CD1c-positive myeloid dendritic cell (primary cell): ENCODE measurements around the gene DOCK1.

Experiments
- DNase-seq: peaks from one replicate; pipeline ENCODE4 v3.0.0-alpha.2; 2016; ENCODE audit errors: extremely low spot score

Gene DOCK1

DNA sequence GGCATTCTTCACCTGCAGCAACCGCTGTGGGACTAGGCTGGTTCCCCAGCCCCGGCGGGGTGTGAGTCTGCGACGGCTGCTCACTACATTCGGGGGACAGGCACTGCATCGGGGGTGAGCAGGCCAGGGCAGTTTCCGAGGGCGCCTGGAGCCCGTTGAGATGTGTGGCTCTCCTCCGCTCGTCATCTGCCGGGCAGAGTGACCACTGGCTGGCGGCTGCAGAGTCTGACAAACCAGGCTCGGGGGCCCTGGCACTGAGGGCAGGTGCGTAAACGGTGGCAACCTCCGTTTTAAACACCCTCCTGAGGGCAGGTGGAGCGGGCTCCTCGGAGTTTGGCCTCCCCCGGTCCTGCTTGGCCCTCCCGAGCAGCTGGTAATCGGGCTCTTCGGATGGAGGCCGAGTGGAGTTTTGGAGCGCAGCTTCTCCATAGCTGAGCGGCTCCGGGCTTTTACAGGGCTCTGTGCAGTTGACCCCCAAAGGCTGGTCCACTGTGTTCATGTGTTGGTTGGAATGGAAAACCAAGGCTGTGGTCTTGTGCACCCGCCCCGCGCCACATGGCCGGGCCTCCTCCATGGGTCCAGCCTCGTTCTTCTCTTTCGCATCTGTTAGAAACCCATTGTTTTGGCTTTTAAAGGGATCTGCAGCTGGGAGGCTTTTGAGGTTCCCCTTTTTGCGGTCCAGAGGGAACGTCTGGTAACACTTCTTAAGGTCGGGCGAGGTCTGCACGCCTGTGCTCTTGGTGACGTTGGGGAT is 270.3 kb downstream of the DOCK1 start:
- DNase-seq, result no peak

- no peak for DNase-seq
These were observed 271.4 kb downstream of the DOCK1 start for GRCh38 chr10:127176649-127177048.

DNA sequence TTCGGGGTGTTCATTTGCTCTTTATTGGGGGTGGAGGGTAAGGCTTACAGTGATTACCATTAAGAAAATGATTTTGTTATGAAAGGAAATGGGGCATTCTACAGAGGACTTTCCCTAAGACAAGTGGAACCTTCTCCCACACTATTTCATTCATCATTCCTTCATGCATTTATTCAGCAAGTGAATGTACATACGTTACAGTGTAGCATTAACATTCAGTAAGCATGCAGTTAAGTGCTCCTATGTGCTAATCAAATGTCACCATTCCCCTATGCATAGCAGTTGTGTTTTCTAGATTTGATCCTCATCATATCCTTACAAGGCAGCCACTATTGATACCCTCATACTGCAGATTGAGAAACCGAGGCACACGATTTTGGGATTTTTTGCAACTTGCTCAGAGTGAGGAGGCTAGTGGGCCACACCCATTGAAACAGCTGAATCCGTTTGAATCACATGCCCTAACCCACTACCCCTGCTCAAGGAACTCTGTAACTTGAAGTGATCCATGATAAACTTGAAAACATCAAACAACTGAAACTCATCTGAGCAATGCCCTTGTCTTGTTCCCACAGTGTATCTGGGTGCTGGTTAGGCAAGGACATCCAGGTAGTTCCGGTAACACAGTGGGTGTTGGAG is 274.5 kb downstream of the DOCK1 start:
- no peak for DNase-seq

- DNase-seq, result no peak
These were observed 276.9 kb downstream of the DOCK1 start for GRCh38 chr10:127182161-127182560.

GRCh38 chr10:127184582-127184981 is 279.4 kb downstream of the DOCK1 start:
- DNase-seq, result no peak

- DNase-seq, result no peak
These were observed 281.6 kb downstream of the DOCK1 start for GRCh38 chr10:127186813-127187212.

DNA sequence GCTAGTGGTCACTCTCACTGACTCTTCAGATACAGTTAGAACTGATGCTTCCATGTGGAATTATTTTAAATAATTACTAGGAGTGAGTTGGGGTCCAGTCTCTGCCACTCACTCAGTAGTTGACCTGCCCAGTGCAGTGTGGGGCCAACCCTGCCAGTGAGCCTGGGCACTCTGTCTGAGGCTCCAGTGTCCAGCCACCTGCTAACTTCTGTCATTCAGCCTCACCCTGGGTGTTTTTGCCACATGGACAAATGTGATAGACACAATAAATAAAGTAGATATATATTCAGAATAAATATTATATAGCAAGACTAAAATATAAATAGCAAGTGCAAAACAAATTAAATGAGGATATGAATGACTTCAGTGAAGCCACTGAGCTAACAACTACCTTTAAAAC is 284.0 kb downstream of the DOCK1 start:
- DNase-seq, result no peak

DNA sequence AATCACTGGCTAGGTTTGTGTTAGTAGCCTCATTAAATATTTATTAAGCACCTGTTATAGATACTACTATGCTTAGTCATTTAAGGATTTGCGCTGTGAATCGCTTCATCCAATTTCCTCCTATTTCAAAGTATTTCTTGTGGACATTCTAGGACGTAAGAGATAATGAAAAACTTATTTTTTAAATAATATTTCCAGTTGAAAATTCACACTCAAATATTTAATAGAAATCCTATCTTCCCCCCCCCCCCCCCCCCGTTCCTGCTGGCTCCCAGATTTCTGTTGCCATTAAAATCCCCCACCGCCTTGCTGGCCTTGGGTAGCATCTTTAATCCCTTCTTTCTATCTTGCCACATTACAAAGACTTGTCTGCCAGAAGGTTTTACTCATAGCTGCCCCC is 285.2 kb downstream of the DOCK1 start:
- DNase-seq, result no peak

- no peak for DNase-seq
These were observed 287.9 kb downstream of the DOCK1 start for GRCh38 chr10:127193125-127193524.

DNA sequence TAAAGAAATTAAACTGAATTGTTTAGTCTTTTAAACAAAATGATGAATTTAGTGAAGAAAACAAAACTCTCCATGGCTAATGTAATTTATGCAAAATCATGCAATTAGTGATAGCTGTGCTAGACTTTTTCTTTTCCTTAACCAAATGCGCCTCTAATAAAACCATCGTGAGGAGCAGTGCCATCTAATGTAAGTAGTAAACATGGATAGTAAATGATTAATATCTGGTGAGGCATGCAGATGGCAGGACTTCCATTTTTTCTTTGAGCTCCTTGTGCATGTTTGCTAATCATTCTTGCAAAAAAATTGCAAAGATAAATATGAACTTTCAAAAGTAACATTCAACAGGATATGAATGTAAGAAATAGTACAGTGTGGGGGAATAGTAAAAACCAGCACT is 288.9 kb downstream of the DOCK1 start:
- DNase-seq, result no peak

DNA sequence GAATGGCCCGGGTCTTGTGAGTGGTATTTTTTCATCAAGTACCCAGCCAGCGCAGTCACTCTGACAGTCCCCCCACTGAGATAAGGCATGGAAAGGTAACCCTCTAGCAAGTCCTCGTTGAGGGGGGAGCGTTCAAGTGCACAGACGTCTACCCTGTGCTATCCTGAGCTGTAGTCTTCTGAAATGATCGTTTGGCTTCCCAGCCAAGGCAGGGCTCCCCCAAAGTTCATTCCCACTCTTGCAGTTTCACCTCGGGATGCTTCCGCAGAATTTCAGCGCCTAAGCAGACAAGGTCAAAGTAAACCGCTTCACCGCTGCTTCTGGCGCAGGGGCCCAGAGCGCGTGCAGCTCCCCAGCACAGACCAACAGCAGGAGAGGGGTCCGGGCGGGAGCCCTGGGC is 289.4 kb downstream of the DOCK1 start:
- DNase-seq, result no peak

- DNase-seq, result no peak
These were observed 289.8 kb downstream of the DOCK1 start for GRCh38 chr10:127195041-127195506.

GRCh38 chr10:127195571-127196281 is 290.5 kb downstream of the DOCK1 start:
- no peak for DNase-seq

DNA sequence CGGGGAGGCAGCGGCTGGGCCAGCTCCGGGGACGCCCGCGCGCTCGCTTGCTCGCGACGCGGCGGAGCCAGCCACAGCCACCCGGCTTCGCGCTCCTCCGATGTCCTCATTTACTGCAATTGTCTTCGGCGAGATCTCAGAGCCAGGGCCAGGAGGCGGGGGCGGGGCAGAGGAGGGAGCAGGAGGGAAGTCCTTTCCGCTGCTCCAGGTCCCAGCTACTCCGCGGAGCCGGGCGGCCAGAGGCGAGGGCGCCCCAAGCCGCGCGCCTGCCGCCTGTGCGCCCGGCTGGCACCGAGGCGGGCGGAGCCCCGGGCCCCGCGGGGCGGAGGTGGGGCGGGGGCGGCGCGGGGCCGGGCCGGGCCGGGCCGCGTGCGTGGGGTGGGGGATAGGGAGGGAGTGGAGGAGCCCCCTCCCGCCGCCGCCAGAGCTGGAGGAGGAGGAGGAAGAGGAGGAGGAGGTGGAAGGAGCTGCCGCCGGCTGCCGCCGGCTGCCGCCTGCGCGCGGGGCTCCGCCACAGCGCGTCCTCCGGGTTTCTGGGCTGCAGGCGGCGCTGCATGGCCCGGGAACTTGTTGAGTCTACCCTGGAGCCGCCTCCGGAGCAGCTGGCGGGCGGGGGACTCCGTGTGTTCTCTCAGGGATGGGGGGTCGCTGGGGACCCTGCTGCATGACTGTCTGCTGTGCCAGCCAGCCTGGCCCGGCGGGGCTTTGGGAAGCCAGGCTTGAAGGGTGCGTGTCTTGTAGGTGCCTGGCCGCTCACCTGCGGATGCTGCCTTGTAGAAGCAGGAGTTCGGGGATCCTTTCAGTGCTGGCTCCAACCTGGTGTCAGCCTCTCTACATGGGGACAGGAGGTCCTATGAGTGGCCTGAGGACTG is 291.3 kb downstream of the DOCK1 start, which contains the start of gene INSYN2A:
INSYN2A (minus strand) TSS at position 310 of the 872 bp plus-strand sequence. CDS start 20,196 bp downstream, outside the sequence.
- peak; percentile 11 for DNase-seq

DNA sequence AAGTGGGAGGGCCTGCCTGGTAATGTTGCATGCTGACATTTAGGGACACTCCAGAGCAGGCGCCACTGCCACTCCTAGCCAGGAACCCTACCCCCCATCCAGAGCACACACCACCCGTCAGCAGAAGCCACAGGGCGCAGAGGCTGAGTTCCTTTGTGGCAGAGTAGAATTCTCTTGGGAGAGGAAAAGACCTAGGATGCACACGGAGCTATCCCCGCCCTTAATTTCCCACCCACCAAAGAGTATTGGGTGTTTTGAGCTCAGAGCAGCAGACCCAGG is 291.9 kb downstream of the DOCK1 start:
- no peak for DNase-seq

- DNase-seq, result no peak
These were observed 293.1 kb downstream of the DOCK1 start for GRCh38 chr10:127198307-127198706.

DNA sequence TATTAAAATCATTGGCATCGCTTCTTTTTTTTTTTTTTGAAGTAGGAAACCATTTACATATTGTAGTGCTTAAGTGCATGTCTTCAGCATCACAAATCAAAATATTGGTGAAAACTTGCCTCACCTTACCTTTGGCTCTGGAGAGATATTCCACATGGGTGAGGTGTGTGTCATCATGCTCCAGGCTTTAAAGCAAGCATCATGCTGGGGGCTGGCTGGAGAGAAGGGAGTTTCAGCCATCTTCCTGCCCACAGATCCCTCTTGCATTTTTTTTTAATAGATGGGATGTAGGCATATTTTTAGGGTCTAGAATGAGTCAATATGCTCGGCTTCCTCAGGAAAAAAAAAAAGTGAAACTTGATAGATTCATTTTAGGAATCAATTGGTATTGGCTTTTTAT is 293.5 kb downstream of the DOCK1 start:
- DNase-seq, result no peak

DNA sequence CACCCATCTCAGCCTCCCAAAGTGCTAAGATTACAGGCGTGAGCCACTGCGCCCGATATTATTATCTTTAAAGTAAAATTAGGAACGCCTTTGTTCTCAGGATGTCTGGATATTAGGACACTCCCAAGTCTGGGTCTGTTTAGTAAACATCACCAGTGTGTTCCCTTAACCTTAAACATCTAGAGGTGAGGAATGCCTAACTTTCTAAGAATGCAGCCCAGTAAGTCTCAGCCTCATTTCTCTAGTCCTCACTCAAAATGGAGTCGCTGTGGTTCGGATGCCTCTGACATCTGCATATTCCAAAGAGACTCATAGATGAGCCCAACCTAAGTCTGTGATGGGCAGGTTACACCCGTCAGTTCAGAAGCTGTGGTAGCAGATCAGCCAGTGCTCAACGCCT is 295.4 kb downstream of the DOCK1 start:
- DNase-seq, result no peak

DNA sequence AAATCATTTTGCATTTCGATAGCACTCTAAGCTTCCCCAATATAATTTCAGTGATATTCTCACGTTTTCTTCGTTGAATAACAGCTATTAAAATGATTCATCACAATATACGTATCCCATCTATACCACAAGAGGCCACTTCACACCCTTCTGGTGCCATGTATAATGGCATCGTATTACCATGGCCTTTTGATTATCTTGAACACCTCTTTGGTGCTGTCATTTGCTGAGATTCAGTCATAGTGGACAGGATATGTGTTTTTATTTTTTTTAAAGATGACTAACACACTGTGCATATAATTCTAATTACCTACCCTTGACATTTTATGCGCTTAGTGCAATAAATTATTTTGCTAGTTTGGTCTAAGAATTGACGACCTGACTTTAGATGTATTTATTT is 297.8 kb downstream of the DOCK1 start:
- no peak for DNase-seq

- DNase-seq, result no peak
These were observed 301.9 kb downstream of the DOCK1 start for GRCh38 chr10:127207081-127207480.

GRCh38 chr10:127210936-127211466 is 305.8 kb downstream of the DOCK1 start:
- DNase-seq, result peak; percentile 5

GRCh38 chr10:127215866-127216265 is 310.6 kb downstream of the DOCK1 start:
- no peak for DNase-seq
